ENCODE data around the gene BRD1.
"Not testable (repeated sequence)": the region's sequence is repeated elsewhere in the genome, so short reads cannot be mapped to it uniquely, and the experiment has no call there.

BRD1 gene

GRCh38 chr22:49781886-49782285 is 45.8 kb downstream of the BRD1 start:
- DNase-seq = not testable (repeated sequence)

- no peak for DNase-seq
Observed at GRCh38 chr22:49781289-49781782, 46.3 kb downstream of the BRD1 start.

- DNase-seq = no peak
Observed at GRCh38 chr22:49780698-49781288, 46.9 kb downstream of the BRD1 start.

- no peak for DNase-seq
Observed at GRCh38 chr22:49779853-49780697, 47.6 kb downstream of the BRD1 start.

- DNase-seq = no peak
Observed at GRCh38 chr22:49779211-49779610, 48.5 kb downstream of the BRD1 start.

GRCh38 chr22:49777569-49778249 is 50.0 kb downstream of the BRD1 start:
- no peak for DNase-seq

- no peak for DNase-seq
Observed at GRCh38 chr22:49776891-49777290, 50.8 kb downstream of the BRD1 start.

GRCh38 chr22:49775867-49776511 is 51.7 kb downstream of the BRD1 start:
- DNase-seq = no peak

GRCh38 chr22:49775191-49775866 is 52.3 kb downstream of the BRD1 start:
- DNase-seq = no peak

- no peak for DNase-seq
Observed at GRCh38 chr22:49774499-49775151, 53.0 kb downstream of the BRD1 start.

GRCh38 chr22:49774046-49774445 is 53.6 kb downstream of the BRD1 start:
- no peak for DNase-seq

- no peak for DNase-seq
Observed at GRCh38 chr22:49773531-49773930, 54.1 kb downstream of the BRD1 start.

- no peak for DNase-seq
Observed at GRCh38 chr22:49772692-49773091, 55.0 kb downstream of the BRD1 start.

GRCh38 chr22:49771266-49772065 is 56.2 kb downstream of the BRD1 start:
- no peak for DNase-seq

- no peak for DNase-seq
Observed at GRCh38 chr22:49770547-49771265, 57.0 kb downstream of the BRD1 start.

- DNase-seq = no peak
Observed at GRCh38 chr22:49769691-49770546, 57.8 kb downstream of the BRD1 start.

- DNase-seq = no peak
Observed at GRCh38 chr22:49768951-49769690, 58.6 kb downstream of the BRD1 start.

- DNase-seq = no peak
Observed at GRCh38 chr22:49768077-49768910, 59.4 kb downstream of the BRD1 start.

Data from CD4-positive, alpha-beta T cell treated with Interleukin-17A for 1 hour (primary cell).